Measurements from ENCODE around the gene RFESD. TPM values are rescaled to one million over a fixed set of nuclear protein-coding genes. Genes with fewer than 3 reads are reported as not detected.

The RFESD gene
- polyA plus RNA-seq, 3 donors, result 0.15 to 1.4 (median 0.24) TPM

DNA sequence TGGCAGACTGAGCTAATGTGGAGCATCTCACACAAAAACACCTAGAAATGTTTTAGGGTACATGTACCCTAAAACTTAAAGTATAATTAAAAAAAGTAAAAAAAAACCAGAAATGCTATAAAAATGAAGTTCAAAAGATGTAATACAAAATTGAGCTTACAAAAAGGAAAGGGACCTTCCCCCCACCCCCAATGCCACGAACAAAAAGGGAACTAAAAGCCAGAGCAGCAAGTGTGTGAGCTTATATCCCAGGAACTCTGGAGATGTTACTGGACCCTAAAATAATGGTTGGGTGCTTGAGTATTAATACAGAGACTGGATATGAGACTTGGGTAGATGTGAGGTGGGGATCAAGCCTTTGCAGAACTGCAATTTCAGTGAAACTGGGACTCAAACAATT is 25.2 kb downstream of the RFESD start:
- intact Hi-C loops (cut with micrococcal nuclease), result loop anchor here in 1 of 2 donors (5.0 kb wide), 1 partner anchor 450 kb away; no protein-coding TSS in a partner anchor
- Mint-ChIP-seq H3K27me3 (ENCODE audit: low read depth in 3 of 3) (no peaks in the 10 kb centered on the region), H3K4me1 (peaks cover 10% of the 10 kb centered on the region), H3K9me3 (peaks cover 0 to 2% (median 0%) of the 10 kb centered on the region in 7 donors), H3K27ac (no peak overlapping the region), H3K36me3 (no peaks in the 10 kb centered on the region), H3K4me3 (no peak overlapping the region)
- Histone ChIP-seq H4K20me1 (ENCODE audit: insufficient read depth, low read length) (no peaks in the 10 kb centered on the region), H3K4me1 (ENCODE audit: control insufficient read depth in 1 of 2, insufficient read depth in 2 of 2, low read length in 2 of 2) (peaks cover 6 to 7% of the 10 kb centered on the region in 2 donors), H3K79me2 (ENCODE audit: insufficient read depth, low read length) (no peaks in the 10 kb centered on the region), H2AFZ (ENCODE audit: insufficient read depth, low read depth, low read length, poor library complexity, severe bottlenecking) (no peak overlapping the region), H3K4me2 (replicated peaks; ENCODE audit: extremely low read depth, low read length, poor library complexity, severe bottlenecking) (no peak overlapping the region), H3K9me3 (replicated peaks in 1 of 2; ENCODE audit: control insufficient read depth in 1 of 2, insufficient read depth in 1 of 2, low read length in 2 of 2) (no peaks in the 10 kb centered on the region), H3K36me3 (replicated peaks in 1 of 2; ENCODE audit: control insufficient read depth in 1 of 2, insufficient read depth in 2 of 2, low read length in 2 of 2) (no peaks in the 10 kb centered on the region), H3K4me3 (replicated peaks in 1 of 3; ENCODE audit: low read depth in 2 of 3, low read length in 3 of 3) (no peak overlapping the region), H3K27me3 (ENCODE audit: control insufficient read depth in 2 of 2, insufficient read depth in 2 of 2, low read length in 2 of 2) (no peaks in the 10 kb centered on the region), H3K9ac (ENCODE audit: insufficient read depth, low read length, poor library complexity, severe bottlenecking) (no peak overlapping the region), H3K27ac (ENCODE audit: low read depth in 1 of 2, low read length in 2 of 2) (no peak overlapping the region)
- no CpG with 5 or more reads among the region's 1 CpG for WGBS (ENCODE audit: insufficient coverage)
- TF ChIP-seq, protein P1, sequence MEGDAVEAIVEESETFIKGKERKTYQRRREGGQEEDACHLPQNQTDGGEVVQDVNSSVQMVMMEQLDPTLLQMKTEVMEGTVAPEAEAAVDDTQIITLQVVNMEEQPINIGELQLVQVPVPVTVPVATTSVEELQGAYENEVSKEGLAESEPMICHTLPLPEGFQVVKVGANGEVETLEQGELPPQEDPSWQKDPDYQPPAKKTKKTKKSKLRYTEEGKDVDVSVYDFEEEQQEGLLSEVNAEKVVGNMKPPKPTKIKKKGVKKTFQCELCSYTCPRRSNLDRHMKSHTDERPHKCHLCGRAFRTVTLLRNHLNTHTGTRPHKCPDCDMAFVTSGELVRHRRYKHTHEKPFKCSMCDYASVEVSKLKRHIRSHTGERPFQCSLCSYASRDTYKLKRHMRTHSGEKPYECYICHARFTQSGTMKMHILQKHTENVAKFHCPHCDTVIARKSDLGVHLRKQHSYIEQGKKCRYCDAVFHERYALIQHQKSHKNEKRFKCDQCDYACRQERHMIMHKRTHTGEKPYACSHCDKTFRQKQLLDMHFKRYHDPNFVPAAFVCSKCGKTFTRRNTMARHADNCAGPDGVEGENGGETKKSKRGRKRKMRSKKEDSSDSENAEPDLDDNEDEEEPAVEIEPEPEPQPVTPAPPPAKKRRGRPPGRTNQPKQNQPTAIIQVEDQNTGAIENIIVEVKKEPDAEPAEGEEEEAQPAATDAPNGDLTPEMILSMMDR (IDR thresholded peaks at IDR 0.05), result no peak
- peak in 1 of 3 donors; percentile 18 for DNase-seq

DNA sequence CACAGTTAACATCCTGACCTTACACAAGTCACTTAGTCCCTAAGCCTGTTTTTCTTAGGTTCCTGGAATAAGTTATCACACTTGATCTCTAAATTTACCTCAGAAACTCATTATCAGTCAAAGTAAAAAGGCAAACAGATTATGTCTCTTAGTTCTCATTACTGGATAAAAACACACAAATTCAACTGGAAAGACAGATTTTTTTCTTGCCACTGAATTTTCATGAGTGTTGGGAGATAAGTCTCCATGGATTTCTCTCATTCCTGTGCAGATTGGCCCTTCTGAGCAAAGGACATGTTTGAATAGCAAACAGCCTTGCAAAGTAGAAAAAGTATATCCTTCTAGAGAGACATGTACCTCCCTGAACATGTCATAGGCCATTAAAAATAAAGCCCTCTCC is 26.1 kb downstream of the RFESD start:
- H3K9me3 Mint-ChIP-seq, result peaks cover 0 to 2% (median 0%) of the 10 kb centered on the region in 7 donors
- intact Hi-C loops (cut with micrococcal nuclease), result loop anchor here in 1 of 2 donors (5.0 kb wide), 1 partner anchor 450 kb away; no protein-coding TSS in a partner anchor
- H3K4me1 ChIP-seq (ENCODE audit: control insufficient read depth in 1 of 2, insufficient read depth in 2 of 2, low read length in 2 of 2), result peaks cover 0 to 4% of the 10 kb centered on the region in 2 donors
- H3K9me3 ChIP-seq (replicated peaks in 1 of 2; ENCODE audit: control insufficient read depth in 1 of 2, insufficient read depth in 1 of 2, low read length in 2 of 2), result no peaks in the 10 kb centered on the region
- no peaks in the 10 kb centered on the region for H3K79me2 ChIP-seq (ENCODE audit: insufficient read depth, low read length)
- H3K4me3 Mint-ChIP-seq, result no peak overlapping the region
- H3K36me3 ChIP-seq (replicated peaks in 1 of 2; ENCODE audit: control insufficient read depth in 1 of 2, insufficient read depth in 2 of 2, low read length in 2 of 2), result no peaks in the 10 kb centered on the region
- H3K9ac ChIP-seq (ENCODE audit: insufficient read depth, low read length, poor library complexity, severe bottlenecking), result no peak overlapping the region
- no peak overlapping the region for H3K4me3 ChIP-seq (replicated peaks in 1 of 3; ENCODE audit: low read depth in 2 of 3, low read length in 3 of 3)
- H3K36me3 Mint-ChIP-seq, result no peaks in the 10 kb centered on the region
- no peaks in the 10 kb centered on the region for H4K20me1 ChIP-seq (ENCODE audit: insufficient read depth, low read length)
- no peak overlapping the region for H3K4me2 ChIP-seq (replicated peaks; ENCODE audit: extremely low read depth, low read length, poor library complexity, severe bottlenecking)
- H3K27me3 ChIP-seq (ENCODE audit: control insufficient read depth in 2 of 2, insufficient read depth in 2 of 2, low read length in 2 of 2), result no peaks in the 10 kb centered on the region
- no peak overlapping the region for H3K27ac ChIP-seq (ENCODE audit: low read depth in 1 of 2, low read length in 2 of 2)
- no peaks in the 10 kb centered on the region for H3K27me3 Mint-ChIP-seq (ENCODE audit: low read depth in 3 of 3)
- TF ChIP-seq, protein P1 (IDR thresholded peaks at IDR 0.05), result no peak
- no peak for DNase-seq
- H3K27ac Mint-ChIP-seq, result no peak overlapping the region
- peaks cover 6% of the 10 kb centered on the region for H3K4me1 Mint-ChIP-seq
- H2AFZ ChIP-seq (ENCODE audit: insufficient read depth, low read depth, low read length, poor library complexity, severe bottlenecking), result no peak overlapping the region
